Transverse colon (tissue), 4 donors: ENCODE measurements around the gene CDHR3. TPM values are rescaled to one million over a fixed set of nuclear protein-coding genes. Genes with fewer than 3 reads are reported as not detected.

Experiments
- DNase-seq: peaks from one replicate; pipeline ENCODE4 v3.0.0-alpha.2; 2019
- H3K27ac ChIP-seq, 4 donors: fragments of 200-600 bp; sonication (generic); 2 replicates each; pipeline ENCODE4 v1.5.1; 2016 to 2018; ENCODE audit warnings: inconsistent platforms in 4 of 4
- H3K27me3 ChIP-seq: fragments of 200-600 bp; sonication (generic); 2 replicates; pipeline ENCODE4 v1.5.1; 2017; ENCODE audit warnings: inconsistent platforms
- H3K36me3 ChIP-seq, 4 donors: fragments of 200-600 bp; sonication (generic); 2 replicates each; pipeline ENCODE4 v1.5.1; 2017 to 2019; ENCODE audit warnings: inconsistent platforms in 4 of 4
- H3K4me1 ChIP-seq, 4 donors: fragments of 200-600 bp; sonication (generic); 2 replicates each; pipeline ENCODE4 v1.5.1; 2017 to 2020; ENCODE audit warnings: inconsistent platforms in 4 of 4
- H3K4me3 ChIP-seq, 4 donors: fragments of 200-600 bp; sonication (generic); 1 replicate in 1 of 4; 2 replicates in 3 of 4; pipeline versions ENCODE4 v1.5.1 to v1.6.1; 2017 to 2019; ENCODE audit warnings: inconsistent platforms in 4 of 4
- H3K9me3 ChIP-seq, 2 donors: fragments of 200-600 bp; sonication (generic); 2 replicates each; pipeline ENCODE4 v1.5.1; 2017 to 2019; ENCODE audit warnings: inconsistent platforms in 2 of 2
- EP300 ChIP-seq: sonication (generic); formaldehyde crosslinking; IDR thresholded peaks from one replicate; pipeline ENCODE4 v1.6.1; 2017; ENCODE audit warnings: antibody characterized with exemption, low read depth
- POLR2A ChIP-seq: fragments of 450-650 bp; IDR thresholded peaks from one replicate; pipeline ENCODE4 v1.6.1; 2016; ENCODE audit warnings: antibody characterized with exemption, mild to moderate bottlenecking, moderate library complexity
- POLR2AphosphoS5 ChIP-seq, 3 donors: sonication (generic); formaldehyde crosslinking; IDR thresholded peaks; one replicate each; pipeline ENCODE4 v1.6.1; 2016; ENCODE audit warnings: antibody characterized with exemption in 3 of 3
- WGBS, 2 donors: methylation state at CpG; one replicate each; pipeline ENCODE4 v1.1.5; 2018; ENCODE audit warnings: low coverage in 1 of 2; 5-methylcytosine and 5-hydroxymethylcytosine counted together
- in situ Hi-C, 4 donors: fragments of 200-750 bp; cut with MboI; loops; one replicate each; pipeline versions ENCODE4 v1.15.0 to v1.15.1; 2017; ENCODE audit warnings: low sequenced_read_pairs in 3 of 4, low pct_ligation_motif_present in 1 of 4, low pct_unique_long_range_greater_than_20kb in 1 of 4
- intact Hi-C: fragments of 100-400 bp; cut with DNase I; formaldehyde crosslinking; loops from one replicate; pipeline ENCODE4 v1.15.1; 2023; ENCODE audit warnings: low total_unique reads
- total RNA-seq, 4 donors: library from RNA; depleted of rRNA; stranded (reverse); fragments of >200 nt; gene quantifications; one replicate each; pipeline ENCODE4 v1.1.0, GENCODE V29; 2016
- TF ChIP-seq, protein P1 (sequence below), 5 experiments: fragments of 200-600 bp in 3 of 5; fragments of 450-650 bp in 2 of 5; sonication (generic) in 3 of 5; IDR thresholded peaks; 1 replicate in 2 of 5; 2 replicates in 3 of 5; pipeline ENCODE4 v1.5.1; 2016 to 2017; ENCODE audit warnings: antibody characterized with exemption in 5 of 5, inconsistent platforms in 3 of 5, mild to moderate bottlenecking in 2 of 5, moderate library complexity in 1 of 5

Gene CDHR3
- total RNA-seq, 4 donors from 2014 or later = 7.6 to 34.4 (median 29.1) TPM

DNA sequence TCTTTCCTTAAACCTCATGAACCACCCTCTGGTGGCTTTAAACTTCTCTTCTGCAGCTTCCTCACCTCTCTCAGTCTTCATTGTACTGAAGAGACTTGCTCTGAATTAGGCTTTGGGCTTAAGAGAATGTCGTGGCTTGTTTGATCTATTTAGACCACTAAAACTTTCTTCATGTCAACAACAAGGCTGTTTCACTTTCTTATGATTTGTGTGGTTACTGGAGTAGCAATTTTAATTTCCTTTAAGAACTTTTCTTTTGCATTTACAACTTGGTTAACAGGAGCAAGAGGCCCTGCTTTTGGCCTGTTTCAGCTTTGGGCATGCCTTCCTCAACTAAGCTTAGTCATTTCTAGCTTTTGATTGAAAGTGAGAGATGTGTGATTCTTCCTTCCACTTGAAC, 38.1 kb upstream of the CDHR3 start:
- H3K4me1 ChIP-seq = peaks cover 0 to 3% (median 0%) of the 10 kb centered on the region in 4 donors
- no peak overlapping the region for H3K27ac ChIP-seq
- in situ Hi-C loops = no loop called here
- no peaks in the 10 kb centered on the region for H3K27me3 ChIP-seq
- no peak for DNase-seq
- no peaks in the 10 kb centered on the region for H3K36me3 ChIP-seq
- intact Hi-C loops = no loop called here
- 58 to 67% methylated on average over 1 of the region's 1 CpG for WGBS, 2 donors
- TF ChIP-seq POLR2AphosphoS5 (IDR thresholded peaks at IDR 0.05) = no peak
- no peaks in the 10 kb centered on the region for H3K9me3 ChIP-seq
- no peak overlapping the region for H3K4me3 ChIP-seq

DNA sequence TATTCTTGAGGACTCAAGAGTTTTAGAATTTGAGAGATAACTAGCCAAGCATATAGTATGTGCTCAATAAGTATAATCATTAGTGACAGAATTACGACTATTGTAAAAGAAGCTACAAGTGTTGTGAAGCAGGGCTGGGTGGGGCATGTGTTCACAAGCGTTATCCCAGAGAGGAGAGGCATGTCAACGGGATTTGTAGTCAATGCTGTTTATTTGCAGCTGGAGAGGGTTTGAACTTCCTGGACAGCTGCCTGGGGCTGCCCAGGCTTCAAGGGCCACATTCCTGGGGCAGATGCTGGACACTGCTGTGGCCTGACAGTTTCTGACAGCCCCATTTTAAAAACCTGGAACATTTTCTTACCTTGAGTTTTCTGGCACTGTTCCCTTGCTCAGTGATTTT, 36.9 kb upstream of the CDHR3 start:
- H3K27ac ChIP-seq = no peak overlapping the region
- H3K4me3 ChIP-seq = no peak overlapping the region
- H3K9me3 ChIP-seq = no peaks in the 10 kb centered on the region
- H3K27me3 ChIP-seq = no peaks in the 10 kb centered on the region
- no peak for DNase-seq
- H3K36me3 ChIP-seq = no peaks in the 10 kb centered on the region
- whole genome bisulfite sequencing, 2 donors = 34 to 43% methylated on average over 3 of the region's 3 CpGs
- intact Hi-C loops (no loop called here), in situ Hi-C loops (no loop called here)
- H3K4me1 ChIP-seq = no peaks in the 10 kb centered on the region
- TF ChIP-seq POLR2A (no peak), EP300 (no peak), POLR2AphosphoS5 (IDR thresholded peaks at IDR 0.05) (no peak)
- TF ChIP-seq, protein P1, sequence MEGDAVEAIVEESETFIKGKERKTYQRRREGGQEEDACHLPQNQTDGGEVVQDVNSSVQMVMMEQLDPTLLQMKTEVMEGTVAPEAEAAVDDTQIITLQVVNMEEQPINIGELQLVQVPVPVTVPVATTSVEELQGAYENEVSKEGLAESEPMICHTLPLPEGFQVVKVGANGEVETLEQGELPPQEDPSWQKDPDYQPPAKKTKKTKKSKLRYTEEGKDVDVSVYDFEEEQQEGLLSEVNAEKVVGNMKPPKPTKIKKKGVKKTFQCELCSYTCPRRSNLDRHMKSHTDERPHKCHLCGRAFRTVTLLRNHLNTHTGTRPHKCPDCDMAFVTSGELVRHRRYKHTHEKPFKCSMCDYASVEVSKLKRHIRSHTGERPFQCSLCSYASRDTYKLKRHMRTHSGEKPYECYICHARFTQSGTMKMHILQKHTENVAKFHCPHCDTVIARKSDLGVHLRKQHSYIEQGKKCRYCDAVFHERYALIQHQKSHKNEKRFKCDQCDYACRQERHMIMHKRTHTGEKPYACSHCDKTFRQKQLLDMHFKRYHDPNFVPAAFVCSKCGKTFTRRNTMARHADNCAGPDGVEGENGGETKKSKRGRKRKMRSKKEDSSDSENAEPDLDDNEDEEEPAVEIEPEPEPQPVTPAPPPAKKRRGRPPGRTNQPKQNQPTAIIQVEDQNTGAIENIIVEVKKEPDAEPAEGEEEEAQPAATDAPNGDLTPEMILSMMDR (IDR thresholded peaks at IDR 0.05) = no peak

DNA sequence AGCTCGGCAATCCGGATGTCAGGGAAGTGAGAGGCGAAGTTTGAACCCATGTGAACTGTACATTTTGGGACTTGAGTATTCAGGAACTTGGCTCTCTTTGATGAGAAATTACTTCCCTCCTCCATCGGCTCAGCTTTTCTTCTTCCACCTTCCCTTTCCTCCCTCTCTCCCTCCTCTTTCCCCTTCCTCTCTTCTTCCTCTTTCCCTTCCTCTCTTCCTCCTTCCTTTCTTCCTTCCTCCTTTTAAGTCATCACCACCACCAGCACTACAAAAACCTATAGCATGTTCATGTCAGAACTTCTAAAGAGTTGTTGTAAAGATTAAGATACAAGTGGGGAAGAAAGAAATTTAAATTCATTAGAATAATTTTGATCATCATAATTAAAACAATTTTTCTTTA, 31.9 kb upstream of the CDHR3 start:
- Histone ChIP-seq H3K27me3 (no peaks in the 10 kb centered on the region), H3K36me3 (no peaks in the 10 kb centered on the region), H3K4me3 (no peak overlapping the region), H3K4me1 (peaks cover 0 to 14% (median 5%) of the 10 kb centered on the region in 4 donors), H3K9me3 (no peaks in the 10 kb centered on the region), H3K27ac (no peak overlapping the region)
- no peak for DNase-seq
- TF ChIP-seq, protein P1 (IDR thresholded peaks at IDR 0.05) = no peak
- TF ChIP-seq EP300 (no peak), POLR2AphosphoS5 (IDR thresholded peaks at IDR 0.05) (no peak)
- intact Hi-C loops = loop anchor here (10.0 kb wide), 1 partner anchor 84 kb away; no protein-coding TSS in a partner anchor
- 40 to 75% methylated on average over 1 to 4 of the region's 4 CpGs for WGBS, 2 donors
- in situ Hi-C loops = no loop called here

DNA sequence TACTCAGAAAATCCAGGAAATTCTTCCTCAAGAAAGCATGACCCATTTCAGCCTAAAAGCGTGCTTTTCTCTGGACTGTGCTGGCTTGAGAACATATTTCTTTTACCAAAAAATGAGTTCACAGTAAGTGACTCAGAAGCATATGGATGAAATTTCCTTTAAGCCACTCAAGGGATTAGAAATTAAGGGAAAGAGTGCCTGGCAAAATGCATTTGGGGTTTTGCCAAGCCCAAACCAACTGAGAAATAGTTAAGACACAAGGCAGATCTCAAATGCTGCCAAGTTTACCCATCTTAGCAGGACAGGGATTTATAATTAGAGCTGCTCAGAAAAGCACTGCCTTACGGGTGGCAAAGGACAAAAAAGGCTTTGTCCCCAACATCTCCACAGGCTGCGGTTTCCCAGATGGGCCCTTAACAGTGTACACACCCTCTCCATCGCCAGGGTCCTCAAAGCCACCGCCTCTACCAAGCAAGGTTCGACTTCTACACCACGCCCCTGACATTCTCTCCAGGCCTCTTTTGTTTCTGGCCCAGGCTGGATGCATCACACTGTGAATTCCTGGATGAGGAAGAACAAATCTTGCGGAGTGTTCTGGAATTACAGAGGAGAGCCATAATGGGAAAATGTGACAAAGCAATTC, 30.1 kb upstream of the CDHR3 start:
- Histone ChIP-seq H3K27me3 (no peaks in the 10 kb centered on the region), H3K27ac (peak overlapping the region; percentile 48 to 73 (median 56)), H3K9me3 (no peaks in the 10 kb centered on the region), H3K4me1 (peaks cover 0 to 14% (median 5%) of the 10 kb centered on the region in 4 donors), H3K4me3 (no peak overlapping the region), H3K36me3 (no peaks in the 10 kb centered on the region)
- no peak for TF ChIP-seq EP300
- peak in 1 of 3 donors; percentile 16 for TF ChIP-seq POLR2AphosphoS5 (IDR thresholded peaks at IDR 0.05)
- in situ Hi-C loops (no loop called here), intact Hi-C loops (loop anchor here (10.0 kb wide), 1 partner anchor 82 kb away; no protein-coding TSS in a partner anchor)
- DNase-seq = peak; percentile 16
- 43 to 53% methylated on average over 4 to 8 of the region's 8 CpGs for WGBS, 2 donors

DNA sequence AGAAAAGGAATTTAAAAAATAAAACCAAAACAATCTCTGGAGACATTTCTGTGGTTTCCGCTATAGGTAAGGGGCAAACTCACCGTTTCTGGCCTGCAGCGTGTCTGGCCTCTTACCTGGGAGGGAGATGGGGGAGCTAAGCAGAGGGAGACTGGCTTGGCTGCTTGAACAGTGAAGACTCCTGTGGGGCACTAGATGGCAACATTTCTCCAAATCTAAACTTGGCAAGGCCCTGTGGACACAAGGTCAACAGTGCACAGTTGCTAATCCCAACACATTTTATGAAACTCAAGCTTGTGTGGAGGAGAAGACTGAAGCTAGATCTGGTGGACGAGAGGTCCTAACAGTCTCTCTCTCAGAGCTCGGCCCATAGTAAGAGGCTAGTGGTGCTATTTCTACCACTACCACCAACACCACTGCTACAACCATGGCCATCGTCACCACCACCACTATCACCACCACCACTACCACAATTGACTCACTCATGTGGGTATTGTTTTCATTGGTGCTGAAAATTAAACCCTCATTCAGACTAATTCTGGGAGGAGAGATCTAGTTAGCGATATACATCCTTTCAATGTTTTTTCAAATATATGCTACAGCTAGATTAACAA, 28.4 kb upstream of the CDHR3 start:
- WGBS, 2 donors = 90 to 98% methylated on average over 5 to 7 of the region's 7 CpGs
- no peak for DNase-seq
- Histone ChIP-seq H3K4me3 (no peak overlapping the region), H3K27me3 (no peaks in the 10 kb centered on the region), H3K4me1 (peaks cover 0 to 14% (median 5%) of the 10 kb centered on the region in 4 donors), H3K36me3 (no peaks in the 10 kb centered on the region), H3K27ac (peak overlapping the region in 1 of 4 donors; percentile 73), H3K9me3 (no peaks in the 10 kb centered on the region)
- in situ Hi-C loops = no loop called here
- intact Hi-C loops = loop anchor here (10.0 kb wide), 1 partner anchor 80 kb away; no protein-coding TSS in a partner anchor
- TF ChIP-seq, protein P1 (IDR thresholded peaks at IDR 0.05) = peak; percentile 18 to 41 (median 25)
- TF ChIP-seq POLR2A = no peak
